ENCODE measurements around the gene DTX3. TPM values are rescaled to one million over a fixed set of nuclear protein-coding genes. Genes with fewer than 3 reads are reported as not detected.

Gene DTX3
- total RNA-seq, 1 experiment from 2014 or later, result 67.5 TPM

GRCh38 chr12:57658890-57659289 is 54.3 kb downstream of the DTX3 start:
- no peak overlapping the region for H2AK5ac ChIP-seq (ENCODE audit: insufficient read length, low read length)
- H4K5ac ChIP-seq (ENCODE audit: insufficient read length, low read depth, low read length), result no peak overlapping the region
- H3T11ph ChIP-seq (ENCODE audit: low read length), result no peak overlapping the region
- no peak overlapping the region for H2BK20ac ChIP-seq (ENCODE audit: low read depth, low read length, poor library complexity, severe bottlenecking)
- no CpG with 5 or more reads among the region's 3 CpGs for WGBS (ENCODE audit: extremely low coverage, insufficient read length, low lambda C conversion rate)
- H3K9ac ChIP-seq (ENCODE audit: extremely low read depth, insufficient read length, low read length), result no peak overlapping the region
- H3K4me1 ChIP-seq (ENCODE audit: insufficient read depth, low read length), result no peaks in the 10 kb centered on the region
- no peak overlapping the region for H3K4ac ChIP-seq (ENCODE audit: low read depth, low read length)
- H3K79me1 ChIP-seq (ENCODE audit: insufficient read depth, low read depth, low read length, poor library complexity, severe bottlenecking), result no peaks in the 10 kb centered on the region
- no peaks in the 10 kb centered on the region for H3K79me2 ChIP-seq (ENCODE audit: insufficient read depth, low read length)
- H4K91ac ChIP-seq (ENCODE audit: insufficient read length, low read depth, low read length), result no peak overlapping the region
- no peak overlapping the region for H2AFZ ChIP-seq (ENCODE audit: low read length)
- H3K4me2 ChIP-seq (ENCODE audit: insufficient read depth, insufficient read length, low read length), result no peak overlapping the region
- no peak overlapping the region for H3K23ac ChIP-seq (ENCODE audit: insufficient read length, low read depth, low read length)
- Mint-ChIP-seq H3K4me1 (no peaks in the 10 kb centered on the region), H3K9me3 (peaks cover 73 to 79% of the 10 kb centered on the region in 2 experiments), H3K27me3 (ENCODE audit: low read depth) (peaks cover 23% of the 10 kb centered on the region), H3K4me3 (no peak overlapping the region), H3K36me3 (ENCODE audit: insufficient read depth in 1 of 3, low read depth in 3 of 3) (peaks cover 0 to 12% (median 7%) of the 10 kb centered on the region in 3 experiments; a peak in 3 of 7 replicates), H3K27ac (no peak overlapping the region)
- no peak overlapping the region for H2BK15ac ChIP-seq (ENCODE audit: low read depth, low read length)
- H3K27ac ChIP-seq (ENCODE audit: insufficient read length, low read depth, low read length), result no peak overlapping the region
- no peaks in the 10 kb centered on the region for H4K20me1 ChIP-seq (ENCODE audit: control insufficient read depth, insufficient read depth, insufficient read length)
- H2BK5ac ChIP-seq (ENCODE audit: insufficient read length, low read length), result no peak overlapping the region
- no peak overlapping the region for H3K56ac ChIP-seq (ENCODE audit: insufficient read length, low read depth, low read length)
- no peak overlapping the region for H3K18ac ChIP-seq (ENCODE audit: insufficient read length, low read depth, low read length)
- no peaks in the 10 kb centered on the region for H3K27me3 ChIP-seq (ENCODE audit: insufficient read depth, low read length)
- TF ChIP-seq CTCF (conservative IDR thresholded peaks at IDR 0.05), result no peak
- H2BK120ac ChIP-seq (ENCODE audit: low read depth, low read length, poor library complexity, severe bottlenecking), result no peak overlapping the region
- no peak overlapping the region for H2BK12ac ChIP-seq (ENCODE audit: insufficient read length, low read depth, low read length)
- DNase-seq, result no peak
- no peaks in the 10 kb centered on the region for H3K9me3 ChIP-seq (ENCODE audit: control insufficient read depth, low read depth, low read length)
- H3K23me2 ChIP-seq (ENCODE audit: insufficient read length, low read depth, low read length, poor library complexity, severe bottlenecking), result no peaks in the 10 kb centered on the region
- H3K14ac ChIP-seq (ENCODE audit: insufficient read depth, low read length), result no peak overlapping the region
- no peak overlapping the region for H4K8ac ChIP-seq (replicated peaks; ENCODE audit: insufficient read length, low read depth, low read length)

Other genes starting within 250 kb of the DTX3 start
- 43.9 and 45.4 TPM in 2 replicates for gene R3HDM2, start 173.8 kb upstream of the DTX3 start, total RNA-seq (2021)
- gene INHBC, start 170.0 kb upstream of the DTX3 start, total RNA-seq (2021), result not detected in 2 replicates
- 9.6 and 10.1 TPM in 2 replicates for gene INHBE, start 149.5 kb upstream of the DTX3 start, total RNA-seq (2021)
- 25.8 and 28.4 TPM in 2 replicates for gene GLI1, start 145.0 kb upstream of the DTX3 start, total RNA-seq (2021)
- gene ARHGAP9, start 125.0 kb upstream of the DTX3 start, total RNA-seq (2021), result 3.7 and 4.4 TPM in 2 replicates
- 352 and 368 TPM in 2 replicates for gene MARS1, start 116.8 kb upstream of the DTX3 start, total RNA-seq (2021)
- gene DDIT3, start 84.3 kb upstream of the DTX3 start, total RNA-seq (2021), result 12.8 and 14.1 TPM in 2 replicates
- gene MBD6, start 82.0 kb upstream of the DTX3 start, total RNA-seq (2021), result 66.0 and 66.8 TPM in 2 replicates
- 96.6 and 97.7 TPM in 2 replicates for gene DCTN2, start 57.6 kb upstream of the DTX3 start, total RNA-seq (2021)
- gene KIF5A, start 54.8 kb upstream of the DTX3 start, total RNA-seq (2021), result 17.7 and 18.5 TPM in 2 replicates
- gene PIP4K2C, start 13.6 kb upstream of the DTX3 start, total RNA-seq (2021), result 37.1 and 40.7 TPM in 2 replicates
- 22.6 and 24.4 TPM in 2 replicates for gene ARHGEF25, start 6.6 kb downstream of the DTX3 start, total RNA-seq (2021)
- gene B4GALNT1, start 28.4 kb downstream of the DTX3 start, total RNA-seq (2021), result 2.3 and 2.6 TPM in 2 replicates
- gene OS9, start 89.3 kb downstream of the DTX3 start, total RNA-seq (2021), result 111 and 112 TPM in 2 replicates
- gene AGAP2, start 133.9 kb downstream of the DTX3 start, total RNA-seq (2021), result 4.6 and 5.3 TPM in 2 replicates
- 18.8 and 20.0 TPM in 2 replicates for gene TSPAN31, start 140.2 kb downstream of the DTX3 start, total RNA-seq (2021)
- 217 and 218 TPM in 2 replicates for gene CDK4, start 147.5 kb downstream of the DTX3 start, total RNA-seq (2021)
- 20.5 and 20.9 TPM in 2 replicates for gene MARCHF9, start 150.3 kb downstream of the DTX3 start, total RNA-seq (2021)
- gene CYP27B1, start 162.3 kb downstream of the DTX3 start, total RNA-seq (2021), result 6.1 and 6.5 TPM in 2 replicates
- 58.4 and 66.7 TPM in 2 replicates for gene METTL1, start 167.3 kb downstream of the DTX3 start, total RNA-seq (2021)
- 2.1 and 2.9 TPM in 2 replicates for gene EEF1AKMT3, start 167.8 kb downstream of the DTX3 start, total RNA-seq (2021)
- gene TSFM, start 178.0 kb downstream of the DTX3 start, total RNA-seq (2021), result 50.2 and 53.3 TPM in 2 replicates
- gene AVIL, start 213.9 kb downstream of the DTX3 start, total RNA-seq (2021), result 1.9 and 2.2 TPM in 2 replicates
- 97.5 and 103 TPM in 2 replicates for gene CTDSP2, start 241.9 kb downstream of the DTX3 start, total RNA-seq (2021)